ENCODE data around the gene MEIS2.

DNA sequence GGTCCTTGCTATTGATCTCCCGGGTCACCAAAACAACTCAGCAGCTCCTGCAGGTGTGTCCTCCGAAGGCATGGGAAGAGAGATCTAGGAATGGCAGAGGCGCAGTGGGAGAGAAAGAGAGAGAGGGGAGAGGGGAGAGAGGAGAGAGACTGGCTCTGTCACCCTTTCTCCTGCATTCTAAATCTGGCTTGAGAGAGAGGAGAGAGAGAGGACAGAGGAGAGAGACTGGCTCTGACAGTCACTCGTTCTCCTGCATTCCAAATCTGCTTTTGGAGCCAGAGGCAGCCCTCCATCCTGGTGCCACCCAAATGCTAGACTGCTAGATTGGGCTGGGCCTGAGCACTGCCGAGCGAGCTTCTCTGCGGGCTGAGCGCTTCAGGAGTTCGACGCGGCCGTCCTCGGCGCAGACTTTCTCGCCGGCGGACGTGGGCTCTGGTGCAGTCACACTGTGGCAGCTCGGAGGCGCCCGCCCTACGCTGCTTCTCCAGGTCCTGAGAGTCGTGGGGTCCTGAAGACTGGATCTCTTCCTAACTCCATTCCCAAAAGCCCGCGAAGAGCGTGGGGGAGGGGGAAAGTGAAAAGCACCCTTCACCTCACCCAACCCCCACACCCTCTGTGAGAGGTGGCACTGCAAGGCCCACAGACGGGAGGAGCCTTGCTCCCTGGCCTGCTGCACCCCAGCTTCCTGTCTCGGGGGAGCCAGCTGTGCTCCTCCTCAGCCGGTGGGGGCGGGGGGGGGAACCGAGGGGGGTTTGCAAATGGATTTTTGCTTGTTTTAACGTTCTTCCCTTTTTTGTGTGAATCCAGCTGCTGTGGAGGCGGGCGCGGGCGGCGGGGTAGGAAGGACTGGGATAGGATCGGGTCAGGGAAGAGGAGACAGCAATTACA, 222.3 kb downstream of the MEIS2 start:
- TF ChIP-seq, protein P1, sequence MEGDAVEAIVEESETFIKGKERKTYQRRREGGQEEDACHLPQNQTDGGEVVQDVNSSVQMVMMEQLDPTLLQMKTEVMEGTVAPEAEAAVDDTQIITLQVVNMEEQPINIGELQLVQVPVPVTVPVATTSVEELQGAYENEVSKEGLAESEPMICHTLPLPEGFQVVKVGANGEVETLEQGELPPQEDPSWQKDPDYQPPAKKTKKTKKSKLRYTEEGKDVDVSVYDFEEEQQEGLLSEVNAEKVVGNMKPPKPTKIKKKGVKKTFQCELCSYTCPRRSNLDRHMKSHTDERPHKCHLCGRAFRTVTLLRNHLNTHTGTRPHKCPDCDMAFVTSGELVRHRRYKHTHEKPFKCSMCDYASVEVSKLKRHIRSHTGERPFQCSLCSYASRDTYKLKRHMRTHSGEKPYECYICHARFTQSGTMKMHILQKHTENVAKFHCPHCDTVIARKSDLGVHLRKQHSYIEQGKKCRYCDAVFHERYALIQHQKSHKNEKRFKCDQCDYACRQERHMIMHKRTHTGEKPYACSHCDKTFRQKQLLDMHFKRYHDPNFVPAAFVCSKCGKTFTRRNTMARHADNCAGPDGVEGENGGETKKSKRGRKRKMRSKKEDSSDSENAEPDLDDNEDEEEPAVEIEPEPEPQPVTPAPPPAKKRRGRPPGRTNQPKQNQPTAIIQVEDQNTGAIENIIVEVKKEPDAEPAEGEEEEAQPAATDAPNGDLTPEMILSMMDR (IDR thresholded peaks at IDR 0.05) = no peak
- TF ChIP-seq POLR2A (IDR thresholded peaks at IDR 0.05) = no peak

All from thyroid gland (tissue), 4 donors.